ENCODE data around the gene ARHGAP28.
"Not testable (repeated sequence)": the region's sequence is repeated elsewhere in the genome, so short reads cannot be mapped to it uniquely, and the experiment has no call there.

Gene ARHGAP28

GRCh38 chr18:6920099-6920955 lies 190.8 kb downstream of the ARHGAP28 start:
- FAIRE-seq (peak; percentile 100), DNase-seq (ENCODE audit: low spot score) (peak; percentile 80)

- FAIRE-seq = peak; percentile 73
These were observed 192.1 kb downstream of the ARHGAP28 start for GRCh38 chr18:6921571-6921970.

GRCh38 chr18:6923220-6923619 lies 193.7 kb downstream of the ARHGAP28 start:
- FAIRE-seq (no peak), DNase-seq (ENCODE audit: low spot score) (no peak)

More at GRCh38 chr18:6921571-6921970, 192.1 kb downstream of the ARHGAP28 start:
- DNase-seq (ENCODE audit: low spot score) = no peak

DNA sequence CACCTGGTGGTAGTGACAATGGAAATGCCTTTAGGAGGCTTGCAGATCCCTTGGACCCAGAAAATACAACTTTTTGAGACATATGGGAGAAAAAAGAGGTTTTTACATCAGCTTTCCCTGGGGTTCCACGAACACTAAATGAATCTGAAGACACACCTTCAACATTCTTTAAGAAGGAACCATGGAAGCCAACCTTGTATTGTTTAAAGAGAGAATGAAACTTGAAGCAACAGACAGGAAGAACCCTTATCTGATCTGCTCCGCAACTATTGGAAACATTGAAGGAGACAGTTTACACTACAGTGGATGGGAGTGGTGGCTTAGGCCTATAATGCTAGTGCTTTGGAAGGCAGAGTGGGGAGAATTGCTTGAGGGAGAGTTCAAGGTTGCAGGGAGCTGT lies 197.6 kb downstream of the ARHGAP28 start:
- no peak for DNase-seq (ENCODE audit: low spot score)
- no peak for FAIRE-seq

- DNase-seq (ENCODE audit: low spot score) (no peak), FAIRE-seq (no peak)
These were observed 198.8 kb downstream of the ARHGAP28 start for GRCh38 chr18:6928359-6928758.

GRCh38 chr18:6929370-6930102 lies 200.0 kb downstream of the ARHGAP28 start:
- DNase-seq (ENCODE audit: low spot score) = peak; percentile 91
- FAIRE-seq = peak; percentile 94

DNA sequence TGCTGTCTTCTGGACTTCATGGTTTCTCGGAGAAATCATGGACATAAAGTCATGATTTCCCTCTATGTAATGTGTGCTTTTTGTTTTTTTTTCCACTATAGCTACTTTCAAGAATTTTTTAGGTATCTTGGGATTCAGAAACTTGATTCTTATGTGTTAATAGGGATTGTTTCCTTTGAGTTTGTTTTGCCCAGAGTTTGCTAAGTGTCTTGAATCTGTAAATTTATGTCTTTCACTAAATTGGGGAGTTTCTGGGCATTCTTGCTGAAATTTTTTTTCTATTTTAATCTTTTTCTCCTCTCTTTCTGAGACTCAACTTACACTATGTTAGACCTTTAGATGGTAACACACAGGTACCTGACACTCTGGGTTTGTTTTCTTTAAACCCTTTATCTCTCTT lies 205.3 kb downstream of the ARHGAP28 start:
- no peak for FAIRE-seq
- no peak for DNase-seq (ENCODE audit: low spot score)

GRCh38 chr18:6938003-6938402 lies 208.5 kb downstream of the ARHGAP28 start:
- FAIRE-seq = peak; percentile 84
- DNase-seq (ENCODE audit: low spot score) = no peak

GRCh38 chr18:6938403-6938802 lies 208.9 kb downstream of the ARHGAP28 start:
- FAIRE-seq = not testable (repeated sequence)

GRCh38 chr18:6939972-6940371 lies 210.5 kb downstream of the ARHGAP28 start:
- DNase-seq (ENCODE audit: low spot score) (no peak), FAIRE-seq (no peak)

More at GRCh38 chr18:6938403-6938802, 208.9 kb downstream of the ARHGAP28 start:
- not testable (repeated sequence) for DNase-seq (ENCODE audit: low spot score)

- FAIRE-seq (no peak), DNase-seq (ENCODE audit: low spot score) (no peak)
These were observed 210.9 kb downstream of the ARHGAP28 start for GRCh38 chr18:6940451-6940850.

DNA sequence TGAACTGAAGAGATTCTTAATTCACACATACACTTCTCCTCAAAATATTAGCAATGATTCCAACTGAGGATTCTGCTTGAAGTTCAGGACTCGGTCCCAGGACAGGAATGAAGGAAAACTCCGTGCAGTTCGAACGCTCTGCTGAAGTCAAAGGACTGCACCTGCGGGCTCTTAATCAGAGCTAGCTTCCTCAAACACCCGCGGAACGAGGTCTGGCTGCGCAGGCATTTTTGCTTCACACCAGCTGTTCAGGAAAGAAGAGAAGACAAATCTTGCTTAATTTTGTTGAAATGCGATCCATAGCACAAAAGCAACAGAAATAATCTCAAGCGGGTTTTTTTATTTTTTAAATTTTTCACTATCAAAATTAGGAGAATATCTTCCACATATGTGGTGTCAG lies 212.5 kb downstream of the ARHGAP28 start:
- FAIRE-seq = no peak

DNA sequence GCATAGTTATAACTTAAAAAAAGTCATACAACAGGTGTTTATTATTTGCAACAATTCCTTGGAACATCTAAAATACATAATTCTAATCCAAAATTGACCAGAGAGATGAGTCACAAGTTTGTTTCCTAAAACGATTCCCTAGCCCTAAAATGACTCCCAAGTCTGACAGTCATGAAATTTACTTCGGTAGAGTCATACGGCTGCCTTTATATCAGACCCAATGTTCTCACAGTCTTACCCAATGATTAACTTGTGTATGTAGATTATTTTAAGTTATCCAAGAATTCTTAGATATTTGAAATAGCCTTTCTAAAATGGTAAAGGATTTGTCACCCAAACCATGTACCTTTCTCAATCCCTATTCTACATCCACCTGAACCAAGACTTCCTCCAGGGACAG lies 213.2 kb downstream of the ARHGAP28 start:
- DNase-seq (ENCODE audit: low spot score) (no peak), FAIRE-seq (no peak)

More for the DNA sequence above, 212.5 kb downstream of the ARHGAP28 start:
- DNase-seq (ENCODE audit: low spot score) = no peak

GRCh38 chr18:6943143-6943542 lies 213.6 kb downstream of the ARHGAP28 start:
- FAIRE-seq = no peak
- DNase-seq (ENCODE audit: low spot score) = no peak

GRCh38 chr18:6947338-6948030 lies 218.0 kb downstream of the ARHGAP28 start:
- FAIRE-seq = no peak
- no peak for DNase-seq (ENCODE audit: low spot score)

DNA sequence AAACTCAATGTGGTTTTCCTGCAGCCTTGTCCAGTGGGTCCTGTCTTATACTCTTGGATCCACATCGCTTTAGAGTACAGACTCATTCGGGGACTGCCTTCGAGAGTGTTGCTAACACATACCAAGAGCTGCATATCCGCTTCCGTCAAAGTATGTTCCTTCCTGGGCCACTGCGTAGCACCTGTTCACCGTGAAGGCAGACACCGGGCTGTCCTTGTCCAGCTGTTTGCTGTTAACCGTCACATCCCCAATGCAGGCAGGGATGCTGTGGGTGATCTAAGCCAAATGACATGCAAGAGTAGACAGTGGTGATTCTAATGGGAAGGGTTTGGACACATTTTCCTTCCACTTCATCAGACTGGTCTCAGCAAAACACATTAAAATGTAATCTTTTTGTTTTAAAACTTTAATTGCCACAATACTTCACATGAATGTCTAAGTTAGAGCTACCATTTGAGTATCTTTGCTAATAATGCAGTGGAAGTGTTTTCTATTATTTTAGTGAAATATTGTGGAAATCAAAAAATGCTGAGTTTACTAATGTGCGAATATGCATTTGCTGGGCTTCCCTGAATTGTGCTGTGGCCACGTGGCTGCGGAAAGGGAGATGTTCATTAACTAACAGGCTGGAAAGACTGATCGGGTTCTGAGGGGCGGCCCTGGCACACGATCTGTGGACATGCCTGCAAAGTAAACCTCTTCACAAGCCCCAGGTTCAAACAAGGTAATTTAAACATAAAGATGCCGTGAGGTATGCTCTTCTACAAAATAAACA lies 219.0 kb downstream of the ARHGAP28 start:
- peak; percentile 52 for FAIRE-seq
- no peak for DNase-seq (ENCODE audit: low spot score)

DNA sequence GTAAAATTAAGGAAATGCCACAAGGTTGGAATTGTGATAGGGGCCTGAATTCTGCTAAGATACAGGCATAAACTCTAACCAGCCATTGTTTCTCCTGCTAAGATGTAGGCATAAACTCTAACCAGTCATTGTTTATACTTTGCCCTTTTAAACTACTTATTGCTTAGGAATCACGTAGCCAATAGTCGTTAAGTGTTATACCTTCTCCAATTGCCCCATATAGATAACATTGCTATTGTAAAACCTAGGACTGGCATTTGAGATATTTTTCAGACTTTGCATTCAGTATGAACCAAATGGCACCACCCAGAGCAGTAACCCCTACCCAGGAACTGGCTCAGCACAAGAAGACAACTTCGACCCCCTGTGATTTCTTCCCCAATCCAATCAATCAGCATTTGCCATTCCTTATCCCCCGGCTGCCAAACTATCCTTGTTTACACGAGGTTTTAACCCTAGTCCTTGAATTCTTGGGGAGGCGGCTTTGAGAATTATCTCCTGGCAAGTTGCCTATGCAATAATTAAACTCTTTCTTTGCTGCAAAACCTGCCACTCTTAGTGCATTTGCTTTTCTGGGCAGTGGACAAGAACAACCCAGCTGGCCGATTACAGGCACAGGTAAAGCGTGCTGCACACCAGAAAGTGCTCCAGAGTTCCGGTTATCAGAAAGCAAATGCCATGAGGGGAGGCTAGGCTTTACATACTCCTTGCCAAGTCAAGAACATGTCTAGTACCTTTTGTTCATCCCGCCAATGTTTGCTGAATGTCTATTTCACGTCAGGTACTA lies 220.5 kb downstream of the ARHGAP28 start:
- DNase-seq (ENCODE audit: low spot score) = no peak
- FAIRE-seq = peak; percentile 67

DNA sequence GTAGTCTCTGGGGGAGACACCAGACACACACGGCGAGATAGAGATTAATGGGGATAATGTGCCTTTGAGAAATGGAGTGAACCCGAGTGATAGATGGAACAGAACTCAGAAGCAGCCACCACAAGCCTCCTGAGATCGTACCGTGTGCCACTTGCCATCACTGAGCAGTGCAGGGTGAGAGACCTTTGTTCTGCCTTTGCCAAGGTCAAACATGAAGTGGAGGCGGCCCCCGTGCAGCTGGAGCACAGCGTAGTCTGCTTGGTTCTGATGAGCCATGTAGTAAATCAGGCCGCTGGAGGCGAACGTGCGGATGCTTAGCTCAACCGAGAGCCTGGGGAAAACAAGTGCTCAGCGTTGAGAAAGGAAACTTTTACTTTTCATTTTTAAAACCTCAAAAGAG lies 221.1 kb downstream of the ARHGAP28 start:
- no peak for DNase-seq (ENCODE audit: low spot score)
- FAIRE-seq = no peak

GRCh38 chr18:6951336-6952090 lies 222.0 kb downstream of the ARHGAP28 start:
- DNase-seq (ENCODE audit: low spot score) (no peak), FAIRE-seq (no peak)

Data from urothelium cell line (cell line).